ENCODE measurements around the gene AKAP6.

- TF ChIP-seq POLR2A (IDR thresholded peaks at IDR 0.05) (no peak), EP300 (IDR thresholded peaks at IDR 0.05) (no peak)
- TF ChIP-seq, protein P1, sequence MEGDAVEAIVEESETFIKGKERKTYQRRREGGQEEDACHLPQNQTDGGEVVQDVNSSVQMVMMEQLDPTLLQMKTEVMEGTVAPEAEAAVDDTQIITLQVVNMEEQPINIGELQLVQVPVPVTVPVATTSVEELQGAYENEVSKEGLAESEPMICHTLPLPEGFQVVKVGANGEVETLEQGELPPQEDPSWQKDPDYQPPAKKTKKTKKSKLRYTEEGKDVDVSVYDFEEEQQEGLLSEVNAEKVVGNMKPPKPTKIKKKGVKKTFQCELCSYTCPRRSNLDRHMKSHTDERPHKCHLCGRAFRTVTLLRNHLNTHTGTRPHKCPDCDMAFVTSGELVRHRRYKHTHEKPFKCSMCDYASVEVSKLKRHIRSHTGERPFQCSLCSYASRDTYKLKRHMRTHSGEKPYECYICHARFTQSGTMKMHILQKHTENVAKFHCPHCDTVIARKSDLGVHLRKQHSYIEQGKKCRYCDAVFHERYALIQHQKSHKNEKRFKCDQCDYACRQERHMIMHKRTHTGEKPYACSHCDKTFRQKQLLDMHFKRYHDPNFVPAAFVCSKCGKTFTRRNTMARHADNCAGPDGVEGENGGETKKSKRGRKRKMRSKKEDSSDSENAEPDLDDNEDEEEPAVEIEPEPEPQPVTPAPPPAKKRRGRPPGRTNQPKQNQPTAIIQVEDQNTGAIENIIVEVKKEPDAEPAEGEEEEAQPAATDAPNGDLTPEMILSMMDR (IDR thresholded peaks at IDR 0.05), result no peak
Observed at GRCh38 chr14:32697704-32698103, 368.6 kb downstream of the AKAP6 start.
